ENCODE data around the gene ALDH8A1.

Gene ALDH8A1

DNA sequence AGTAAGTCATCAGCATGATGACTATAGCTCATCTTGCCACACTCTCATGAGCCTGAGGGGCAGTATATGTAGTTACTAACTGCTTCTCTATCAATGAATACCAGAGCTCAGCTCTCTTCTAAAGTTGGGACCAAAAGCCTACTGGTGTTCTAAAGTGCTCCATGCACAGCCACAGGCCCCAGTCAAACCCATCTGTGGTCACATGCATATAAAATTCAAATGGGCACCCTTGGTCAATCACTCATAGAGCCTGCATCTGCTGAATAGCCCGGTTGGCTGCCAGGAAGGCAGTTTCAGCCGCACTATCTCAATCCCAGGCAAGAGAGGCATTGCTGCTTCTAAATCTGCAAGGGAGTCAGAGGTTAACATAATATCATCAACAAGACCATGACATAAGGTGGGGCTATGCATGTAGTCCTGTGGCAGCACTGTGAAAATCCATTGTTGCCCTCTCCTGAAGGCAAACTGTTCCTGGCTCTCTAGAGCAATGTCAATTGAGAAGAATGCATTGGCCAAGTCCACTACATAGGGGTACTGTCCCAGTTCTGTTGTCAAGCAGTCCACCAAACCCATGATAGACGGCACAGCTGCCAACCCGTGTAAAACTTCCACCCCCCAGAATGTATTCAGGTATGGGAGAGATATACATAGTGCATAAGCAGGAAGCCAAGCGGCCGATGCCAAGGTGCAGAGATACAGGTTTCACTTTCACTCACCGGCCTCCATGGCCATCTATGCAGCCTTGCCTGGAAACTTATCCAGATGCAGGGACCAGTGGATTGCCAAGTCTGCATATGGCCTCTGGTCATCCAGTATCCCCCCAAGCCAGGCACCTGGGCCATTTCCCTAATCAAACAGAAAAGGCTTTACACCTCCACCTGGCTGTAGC lies 76.2 kb downstream of the ALDH8A1 start:
- DNase-seq (ENCODE audit: low read depth, low spot score): no peak

DNA sequence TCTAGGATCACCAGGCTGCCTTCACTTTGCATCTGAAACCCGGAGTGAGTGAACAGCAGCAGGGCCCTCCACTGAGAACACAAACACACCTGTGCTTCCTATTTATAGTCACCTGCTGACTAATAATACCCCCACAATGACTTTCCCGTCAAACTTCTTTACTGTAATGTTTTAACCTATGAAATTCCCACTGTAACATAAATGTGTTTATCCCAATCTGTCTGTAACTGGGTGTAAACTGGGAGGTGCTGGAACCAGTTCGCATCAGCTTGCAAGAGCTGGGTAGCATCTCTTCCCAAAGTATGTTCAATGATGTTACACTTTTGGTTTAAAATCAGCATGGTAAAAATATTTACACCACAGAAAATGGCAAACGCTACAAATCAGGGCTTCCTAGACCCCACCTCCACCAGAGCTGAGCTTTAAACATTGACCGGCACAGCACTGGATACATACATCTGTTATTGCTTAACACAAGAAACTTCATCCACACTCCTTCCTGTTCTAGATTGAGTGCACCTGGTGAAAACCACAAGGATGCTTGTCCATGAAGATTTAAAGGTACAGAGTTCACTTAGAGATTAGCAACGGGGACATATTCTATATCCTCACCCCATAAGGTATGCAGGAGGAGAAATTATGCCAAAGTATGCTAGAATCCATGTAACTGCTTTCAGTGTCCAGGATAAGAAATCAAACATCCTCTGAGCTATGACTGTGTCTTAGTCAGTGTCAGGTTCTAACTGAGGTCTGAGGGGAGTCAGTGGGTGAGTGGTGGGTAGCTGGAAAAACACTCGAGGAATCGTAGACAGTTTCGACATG lies 79.0 kb downstream of the ALDH8A1 start:
- DNase-seq (ENCODE audit: low read depth, low spot score): no peak

DNA sequence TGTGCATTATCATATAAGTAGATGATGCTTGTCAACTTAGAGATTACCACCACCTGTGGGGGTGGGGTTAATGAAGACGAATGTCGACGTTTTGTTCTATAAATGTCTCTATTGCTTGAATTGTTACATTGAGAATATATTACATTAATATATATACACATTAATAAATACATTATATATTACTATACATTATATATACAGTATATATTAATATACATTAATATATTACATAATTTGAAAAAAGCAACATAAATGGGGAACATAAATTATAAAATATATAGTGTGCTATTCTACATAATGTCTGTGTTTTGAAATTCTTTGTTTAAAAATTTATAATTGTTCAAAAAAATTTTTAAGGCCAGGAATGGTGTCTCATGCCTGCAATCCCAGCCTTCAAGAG lies 81.1 kb downstream of the ALDH8A1 start:
- no peak for DNase-seq (ENCODE audit: low read depth, low spot score)
